SK-N-SH (cell line): Measurements from ENCODE around the gene DLL4. TPM values are rescaled to one million over a fixed set of nuclear protein-coding genes. Genes with fewer than 3 reads are reported as not detected.

Experiments used
- CTCF ChIA-PET: fragments of 300-600, 350-600 bp; formaldehyde crosslinking; extraction: SDS; loops from one replicate; lab custom pipeline; 2021; lab: Yijun Ruan, JAX
- POLR2A ChIA-PET: fragments of 350-600 bp; sonication (Branson Sonifier 250); formaldehyde crosslinking; extraction: SDS; loops from one replicate; lab custom pipeline; 2020; ENCODE audit warnings: antibody characterized with exemption, inconsistent platforms; lab: Yijun Ruan, JAX
- DNase-seq: peaks from one replicate; pipeline ENCODE4 v3.0.0; 2012
- H2AFZ ChIP-seq: fragments of 200-600 bp; sonication (generic); 2 replicates; pipeline ENCODE4 v1.8.1; 2016; ENCODE audit warnings: antibody characterized with exemption, mild to moderate bottlenecking, low read depth
- H3F3A ChIP-seq: fragments of 200-600 bp; sonication (generic); replicated peaks from 2 replicates; pipeline ENCODE3; 2016; ENCODE audit warnings: antibody characterized with exemption, mild to moderate bottlenecking; ENCODE audit not compliant: insufficient read depth
- H3K27ac ChIP-seq, 2 experiments: fragments of 200-500 bp in 1 of 2; fragments of 200-600 bp in 1 of 2; sonication (Bioruptor generic) in 1 of 2; sonication (generic), shearing (Covaris generic) in 1 of 2; 2 replicates each; pipeline versions ENCODE4 v1.5.1 to v1.6.1; 2014 to 2016; ENCODE audit warnings: low read depth in 2 of 2, inconsistent platforms in 1 of 2, low read length in 1 of 2, mild to moderate bottlenecking in 1 of 2, mixed read lengths in 1 of 2
- H3K27me3 ChIP-seq: fragments of 200-600 bp; sonication (generic), shearing (Covaris generic); 2 replicates; pipeline ENCODE4 v1.6.1; 2016; ENCODE audit warnings: mixed run types; ENCODE audit not compliant: insufficient read depth
- H3K36me3 ChIP-seq, 2 experiments: fragments of 200-500 bp in 1 of 2; fragments of 200-600 bp in 1 of 2; sonication (Bioruptor generic) in 1 of 2; sonication (generic) in 1 of 2; replicated peaks in 1 of 2; 2 replicates each; pipeline versions ENCODE3 to v1.5.1; 2014 to 2016; ENCODE audit warnings: low read length in 1 of 2, mild to moderate bottlenecking in 1 of 2; ENCODE audit not compliant: insufficient read depth in 2 of 2, control insufficient read depth in 1 of 2
- H3K4me1 ChIP-seq, 2 experiments: fragments of 200-500 bp in 1 of 2; fragments of 200-600 bp in 1 of 2; sonication (Bioruptor generic) in 1 of 2; sonication (generic), shearing (Covaris generic) in 1 of 2; 2 replicates each; pipeline versions ENCODE4 v1.5.1 to v1.6.1; 2014 to 2016; ENCODE audit warnings: low read depth in 1 of 2, low read length in 1 of 2, mixed run types in 1 of 2; ENCODE audit not compliant: insufficient read depth in 2 of 2, control insufficient read depth in 1 of 2
- H3K4me2 ChIP-seq: fragments of 200-600 bp; sonication (generic), shearing (Covaris generic); 2 replicates; pipeline ENCODE4 v1.6.1; 2017; ENCODE audit warnings: mixed run types
- H3K4me3 ChIP-seq, 2 experiments: fragments of 200-500 bp in 1 of 2; fragments of 200-600 bp in 1 of 2; sonication (Bioruptor generic) in 1 of 2; sonication (generic), shearing (Covaris generic) in 1 of 2; 2 replicates each; pipeline versions ENCODE4 v1.5.1 to v1.8.1; 2014 to 2016; ENCODE audit warnings: low read depth in 2 of 2, inconsistent platforms in 1 of 2, low read length in 1 of 2, mild to moderate bottlenecking in 1 of 2, mixed read lengths in 1 of 2, moderate library complexity in 1 of 2
- H3K79me2 ChIP-seq: fragments of 200-600 bp; sonication (generic); 2 replicates; pipeline ENCODE4 v1.8.1; 2017; ENCODE audit warnings: mild to moderate bottlenecking; ENCODE audit not compliant: insufficient read depth
- H3K9ac ChIP-seq: fragments of 200-600 bp; sonication (generic); 2 replicates; pipeline ENCODE4 v1.6.1; 2017; ENCODE audit warnings: mixed run types
- H3K9me2 ChIP-seq: fragments of 200-600 bp; sonication (generic); 2 replicates; pipeline ENCODE4 v1.6.1; 2017; ENCODE audit warnings: mixed run types
- H3K9me3 ChIP-seq: fragments of 200-600 bp; sonication (generic); 2 replicates; pipeline ENCODE4 v1.6.1; 2017; ENCODE audit warnings: mixed run types, mild to moderate bottlenecking, moderate library complexity
- H4K20me1 ChIP-seq: fragments of 200-600 bp; sonication (generic); 2 replicates; pipeline ENCODE4 v1.6.1; 2017; ENCODE audit warnings: mild to moderate bottlenecking, mixed run types; ENCODE audit not compliant: insufficient read depth
- CHD2 ChIP-seq: fragments of 150-350 bp; IDR thresholded peaks from 2 replicates; pipeline ENCODE4 v1.6.1; 2018; ENCODE audit warnings: low read length; ENCODE audit not compliant: partially characterized antibody
- ELF1 ChIP-seq: IDR thresholded peaks from 2 replicates; pipeline ENCODE4 v1.4.0; 2012
- EP300 ChIP-seq, 2 experiments: IDR thresholded peaks; 2 replicates each; pipeline versions ENCODE4 v1.4.0 to v1.6.1; 2012; ENCODE audit warnings: borderline replicate concordance in 1 of 2, low read depth in 1 of 2, low read length in 1 of 2
- FOSL2 ChIP-seq: IDR thresholded peaks from 2 replicates; pipeline ENCODE4 v1.4.0; 2012; ENCODE audit warnings: low read depth, mild to moderate bottlenecking, moderate library complexity, borderline replicate concordance
- FOXJ3 ChIP-seq: sonication (generic); formaldehyde crosslinking; IDR thresholded peaks from 2 replicates; pipeline ENCODE4 v1.5.1; 2020; ENCODE audit warnings: mild to moderate bottlenecking, missing genetic modification reagents
- JUND ChIP-seq: IDR thresholded peaks from 2 replicates; pipeline ENCODE4 v1.4.0; 2012
- POLR2AphosphoS5 ChIP-seq: IDR thresholded peaks from 2 replicates; pipeline ENCODE4 v1.6.1; 2012; ENCODE audit warnings: low read depth, low read length
- RCOR1 ChIP-seq: fragments of 150-350 bp; IDR thresholded peaks from 2 replicates; pipeline ENCODE4 v1.6.1; 2017; ENCODE audit warnings: antibody characterized with exemption, low read length
- TAF1 ChIP-seq: IDR thresholded peaks from 2 replicates; pipeline ENCODE4 v1.6.1; 2012; ENCODE audit warnings: low read depth, mild to moderate bottlenecking, low read length, moderate library complexity, borderline replicate concordance
- WGBS: methylation state at CpG from one replicate; pipeline ENCODE4 v1.1.6; 2017; ENCODE audit warnings: low lambda C conversion rate; 5-methylcytosine and 5-hydroxymethylcytosine counted together
- polyA plus RNA-seq, 3 experiments: library from polyadenylated mRNA; depleted of rRNA; stranded (reverse); fragments of >200 nt; gene quantifications; 2 replicates each; pipeline ENCODE4 v1.2.3, GENCODE V29; 2012
- TF ChIP-seq, protein P1 (sequence below): fragments of 200-600 bp; sonication (generic); IDR thresholded peaks from 2 replicates; pipeline ENCODE4 v1.6.1; 2017; ENCODE audit warnings: antibody characterized with exemption, mild to moderate bottlenecking, moderate library complexity
- TF ChIP-seq, protein P2 (sequence below): IDR thresholded peaks from 2 replicates; pipeline ENCODE4 v1.6.1; 2012; ENCODE audit warnings: mild to moderate bottlenecking, low read depth, low read length, moderate library complexity
- TF ChIP-seq, protein P3 (sequence below): fragments of 150-350 bp; IDR thresholded peaks from 2 replicates; pipeline ENCODE4 v1.6.1; 2017; ENCODE audit warnings: antibody characterized with exemption, low read length, low read depth, borderline replicate concordance
- TF ChIP-seq, protein P4 (sequence below): fragments of 150-350 bp; IDR thresholded peaks from 2 replicates; pipeline ENCODE4 v1.6.1; 2016; ENCODE audit warnings: mild to moderate bottlenecking, low read depth, low read length

DLL4 gene
- polyA plus RNA-seq, 1 of the 3 experiments (the other 2 are of a cell fraction): 0.03 TPM

DNA sequence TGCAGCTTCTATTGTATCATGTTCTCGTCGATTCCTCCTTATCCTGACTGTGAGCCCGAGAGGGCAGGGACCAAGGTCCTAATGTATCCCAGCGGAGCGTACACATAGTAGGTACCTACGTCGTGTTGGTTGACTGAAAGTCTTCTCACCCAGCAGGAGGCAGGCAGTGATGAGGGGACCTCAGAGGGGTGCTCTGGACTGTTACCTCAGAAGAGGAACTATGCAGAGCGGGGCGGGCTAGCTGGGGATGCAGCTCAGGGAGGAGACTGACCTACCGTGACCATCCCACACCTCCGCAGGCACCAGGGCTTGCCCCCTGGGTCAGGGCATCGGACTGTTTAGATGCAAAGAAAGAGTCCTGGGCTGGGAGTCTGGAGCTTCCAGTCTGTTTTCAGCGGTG, 35.5 kb downstream of the DLL4 start:
- WGBS: 92% methylated on average over 11 of the region's 13 CpGs
- H3F3A ChIP-seq: peaks cover 4% of the 10 kb centered on the region

More for the DNA sequence above, 35.5 kb downstream of the DLL4 start:
- Histone ChIP-seq H3K9me2 (no peaks in the 10 kb centered on the region), H3K4me2 (no peak overlapping the region), H3K9ac (no peak overlapping the region), H3K27ac (no peak overlapping the region), H2AFZ (no peak overlapping the region), H3K27me3 (no peaks in the 10 kb centered on the region), H3K9me3 (no peaks in the 10 kb centered on the region), H4K20me1 (no peaks in the 10 kb centered on the region), H3K36me3 (no peaks in the 10 kb centered on the region), H3K4me3 (no peak overlapping the region), H3K4me1 (peaks cover 0 to 14% of the 10 kb centered on the region in 2 experiments; a peak in 1 of 4 replicates), H3K79me2 (no peaks in the 10 kb centered on the region)
- ChIA-PET CTCF (interaction anchor here (1.0 to 2.5 kb wide), 4 partner anchors 9 to 34 kb away, joined by 3 to 13 read pairs (median 7); partner anchors contain the start of gene CHAC1), POLR2A (interaction anchor here (1.6 kb wide), 1 partner anchor 11 kb away, joined by 10 read pairs; the partner anchor contains the start of gene CHAC1)
- no peak for DNase-seq
- TF ChIP-seq, protein P1, sequence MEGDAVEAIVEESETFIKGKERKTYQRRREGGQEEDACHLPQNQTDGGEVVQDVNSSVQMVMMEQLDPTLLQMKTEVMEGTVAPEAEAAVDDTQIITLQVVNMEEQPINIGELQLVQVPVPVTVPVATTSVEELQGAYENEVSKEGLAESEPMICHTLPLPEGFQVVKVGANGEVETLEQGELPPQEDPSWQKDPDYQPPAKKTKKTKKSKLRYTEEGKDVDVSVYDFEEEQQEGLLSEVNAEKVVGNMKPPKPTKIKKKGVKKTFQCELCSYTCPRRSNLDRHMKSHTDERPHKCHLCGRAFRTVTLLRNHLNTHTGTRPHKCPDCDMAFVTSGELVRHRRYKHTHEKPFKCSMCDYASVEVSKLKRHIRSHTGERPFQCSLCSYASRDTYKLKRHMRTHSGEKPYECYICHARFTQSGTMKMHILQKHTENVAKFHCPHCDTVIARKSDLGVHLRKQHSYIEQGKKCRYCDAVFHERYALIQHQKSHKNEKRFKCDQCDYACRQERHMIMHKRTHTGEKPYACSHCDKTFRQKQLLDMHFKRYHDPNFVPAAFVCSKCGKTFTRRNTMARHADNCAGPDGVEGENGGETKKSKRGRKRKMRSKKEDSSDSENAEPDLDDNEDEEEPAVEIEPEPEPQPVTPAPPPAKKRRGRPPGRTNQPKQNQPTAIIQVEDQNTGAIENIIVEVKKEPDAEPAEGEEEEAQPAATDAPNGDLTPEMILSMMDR: no peak
- TF ChIP-seq, protein P2, sequence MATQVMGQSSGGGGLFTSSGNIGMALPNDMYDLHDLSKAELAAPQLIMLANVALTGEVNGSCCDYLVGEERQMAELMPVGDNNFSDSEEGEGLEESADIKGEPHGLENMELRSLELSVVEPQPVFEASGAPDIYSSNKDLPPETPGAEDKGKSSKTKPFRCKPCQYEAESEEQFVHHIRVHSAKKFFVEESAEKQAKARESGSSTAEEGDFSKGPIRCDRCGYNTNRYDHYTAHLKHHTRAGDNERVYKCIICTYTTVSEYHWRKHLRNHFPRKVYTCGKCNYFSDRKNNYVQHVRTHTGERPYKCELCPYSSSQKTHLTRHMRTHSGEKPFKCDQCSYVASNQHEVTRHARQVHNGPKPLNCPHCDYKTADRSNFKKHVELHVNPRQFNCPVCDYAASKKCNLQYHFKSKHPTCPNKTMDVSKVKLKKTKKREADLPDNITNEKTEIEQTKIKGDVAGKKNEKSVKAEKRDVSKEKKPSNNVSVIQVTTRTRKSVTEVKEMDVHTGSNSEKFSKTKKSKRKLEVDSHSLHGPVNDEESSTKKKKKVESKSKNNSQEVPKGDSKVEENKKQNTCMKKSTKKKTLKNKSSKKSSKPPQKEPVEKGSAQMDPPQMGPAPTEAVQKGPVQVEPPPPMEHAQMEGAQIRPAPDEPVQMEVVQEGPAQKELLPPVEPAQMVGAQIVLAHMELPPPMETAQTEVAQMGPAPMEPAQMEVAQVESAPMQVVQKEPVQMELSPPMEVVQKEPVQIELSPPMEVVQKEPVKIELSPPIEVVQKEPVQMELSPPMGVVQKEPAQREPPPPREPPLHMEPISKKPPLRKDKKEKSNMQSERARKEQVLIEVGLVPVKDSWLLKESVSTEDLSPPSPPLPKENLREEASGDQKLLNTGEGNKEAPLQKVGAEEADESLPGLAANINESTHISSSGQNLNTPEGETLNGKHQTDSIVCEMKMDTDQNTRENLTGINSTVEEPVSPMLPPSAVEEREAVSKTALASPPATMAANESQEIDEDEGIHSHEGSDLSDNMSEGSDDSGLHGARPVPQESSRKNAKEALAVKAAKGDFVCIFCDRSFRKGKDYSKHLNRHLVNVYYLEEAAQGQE: no peak
- TF ChIP-seq FOSL2: no peak
- TF ChIP-seq ELF1: no peak
- no peak for TF ChIP-seq JUND
- no peak for TF ChIP-seq TAF1
- TF ChIP-seq, protein P3, sequence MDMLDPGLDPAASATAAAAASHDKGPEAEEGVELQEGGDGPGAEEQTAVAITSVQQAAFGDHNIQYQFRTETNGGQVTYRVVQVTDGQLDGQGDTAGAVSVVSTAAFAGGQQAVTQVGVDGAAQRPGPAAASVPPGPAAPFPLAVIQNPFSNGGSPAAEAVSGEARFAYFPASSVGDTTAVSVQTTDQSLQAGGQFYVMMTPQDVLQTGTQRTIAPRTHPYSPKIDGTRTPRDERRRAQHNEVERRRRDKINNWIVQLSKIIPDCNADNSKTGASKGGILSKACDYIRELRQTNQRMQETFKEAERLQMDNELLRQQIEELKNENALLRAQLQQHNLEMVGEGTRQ: no peak
- no peak for TF ChIP-seq FOXJ3
- TF ChIP-seq, protein P4, sequence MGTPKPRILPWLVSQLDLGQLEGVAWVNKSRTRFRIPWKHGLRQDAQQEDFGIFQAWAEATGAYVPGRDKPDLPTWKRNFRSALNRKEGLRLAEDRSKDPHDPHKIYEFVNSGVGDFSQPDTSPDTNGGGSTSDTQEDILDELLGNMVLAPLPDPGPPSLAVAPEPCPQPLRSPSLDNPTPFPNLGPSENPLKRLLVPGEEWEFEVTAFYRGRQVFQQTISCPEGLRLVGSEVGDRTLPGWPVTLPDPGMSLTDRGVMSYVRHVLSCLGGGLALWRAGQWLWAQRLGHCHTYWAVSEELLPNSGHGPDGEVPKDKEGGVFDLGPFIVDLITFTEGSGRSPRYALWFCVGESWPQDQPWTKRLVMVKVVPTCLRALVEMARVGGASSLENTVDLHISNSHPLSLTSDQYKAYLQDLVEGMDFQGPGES: no peak
- no peak for TF ChIP-seq CHD2
- no peak for TF ChIP-seq RCOR1
- no peak for TF ChIP-seq EP300 (IDR thresholded peaks at IDR 0.05; ENCODE audit: borderline replicate concordance in 1 of 2, low read depth in 1 of 2, low read length in 1 of 2)
- TF ChIP-seq POLR2AphosphoS5: no peak
- TF ChIP-seq, all 33 proteins: peak for 0
